HCT116 (cell line): ENCODE measurements around the gene NEK7.

Experiments used
- CEBPB ChIP-seq: IDR thresholded peaks from 2 replicates; pipeline ENCODE4 v1.6.1; 2012; ENCODE audit warnings: low read depth
- EZH2 ChIP-seq: fragments of 200-600 bp; sonication (generic); IDR thresholded peaks from 2 replicates; pipeline ENCODE4 v1.6.1; 2017; ENCODE audit warnings: antibody characterized with exemption, mixed run types
- FOSL1 ChIP-seq: IDR thresholded peaks from 2 replicates; pipeline ENCODE4 v1.6.1; 2012; ENCODE audit warnings: low read depth
- POLR2A ChIP-seq: IDR thresholded peaks from 2 replicates; pipeline ENCODE4 v1.7.0; 2011; ENCODE audit warnings: borderline replicate concordance; ENCODE audit not compliant: insufficient read depth, insufficient read length; ENCODE audit errors: extremely low read depth
- POLR2AphosphoS5 ChIP-seq: IDR thresholded peaks from 2 replicates; pipeline ENCODE4 v1.6.1; 2011; ENCODE audit warnings: mild to moderate bottlenecking, low read depth, low read length, moderate library complexity
- TF ChIP-seq, protein P1 (sequence below), 3 experiments: fragments of 200-600 bp in 1 of 3; sonication (generic) in 1 of 3; IDR thresholded peaks in 2 of 3; conservative IDR thresholded peaks in 1 of 3; 2 replicates each; pipeline ENCODE4 v1.5.1; 2012 to 2017; ENCODE audit warnings: low read depth in 2 of 3, low read length in 2 of 3, antibody characterized with exemption in 1 of 3, borderline replicate concordance in 1 of 3, control low read depth in 1 of 3, mild to moderate bottlenecking in 1 of 3, mixed read lengths in 1 of 3, mixed run types in 1 of 3, moderate library complexity in 1 of 3; ENCODE audit not compliant: insufficient read depth in 1 of 3

DNA sequence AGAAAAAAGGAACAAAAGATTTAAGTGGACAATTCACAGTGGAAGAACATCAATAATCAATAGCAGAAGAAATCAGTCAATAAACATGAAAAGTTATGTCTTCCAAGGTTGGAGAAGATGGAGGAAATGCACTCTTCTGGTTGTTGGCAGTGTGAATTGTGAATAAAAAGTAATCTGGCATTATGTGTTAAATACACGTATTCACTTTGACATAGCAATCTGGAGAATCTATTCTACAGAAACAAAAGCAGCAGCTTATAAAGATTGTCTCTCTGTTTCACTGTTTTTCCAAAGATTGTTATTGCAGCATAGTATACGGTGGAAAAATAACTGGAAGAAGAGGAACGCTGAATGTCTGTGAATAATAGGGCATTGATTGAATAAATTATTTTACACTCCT is 169.4 kb downstream of the NEK7 start:
- TF ChIP-seq POLR2AphosphoS5 (no peak), FOSL1 (no peak), CEBPB (no peak), POLR2A (no peak), EZH2 (no peak)
- TF ChIP-seq, protein P1, sequence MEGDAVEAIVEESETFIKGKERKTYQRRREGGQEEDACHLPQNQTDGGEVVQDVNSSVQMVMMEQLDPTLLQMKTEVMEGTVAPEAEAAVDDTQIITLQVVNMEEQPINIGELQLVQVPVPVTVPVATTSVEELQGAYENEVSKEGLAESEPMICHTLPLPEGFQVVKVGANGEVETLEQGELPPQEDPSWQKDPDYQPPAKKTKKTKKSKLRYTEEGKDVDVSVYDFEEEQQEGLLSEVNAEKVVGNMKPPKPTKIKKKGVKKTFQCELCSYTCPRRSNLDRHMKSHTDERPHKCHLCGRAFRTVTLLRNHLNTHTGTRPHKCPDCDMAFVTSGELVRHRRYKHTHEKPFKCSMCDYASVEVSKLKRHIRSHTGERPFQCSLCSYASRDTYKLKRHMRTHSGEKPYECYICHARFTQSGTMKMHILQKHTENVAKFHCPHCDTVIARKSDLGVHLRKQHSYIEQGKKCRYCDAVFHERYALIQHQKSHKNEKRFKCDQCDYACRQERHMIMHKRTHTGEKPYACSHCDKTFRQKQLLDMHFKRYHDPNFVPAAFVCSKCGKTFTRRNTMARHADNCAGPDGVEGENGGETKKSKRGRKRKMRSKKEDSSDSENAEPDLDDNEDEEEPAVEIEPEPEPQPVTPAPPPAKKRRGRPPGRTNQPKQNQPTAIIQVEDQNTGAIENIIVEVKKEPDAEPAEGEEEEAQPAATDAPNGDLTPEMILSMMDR (IDR thresholded peaks at IDR 0.05 in 2 of 3, conservative IDR thresholded peaks at IDR 0.05 in 1 of 3; ENCODE audit: borderline replicate concordance in 1 of 3, insufficient read depth in 1 of 3, low read depth in 2 of 3, low read length in 2 of 3), result no peak
